ENCODE data around the gene LCE3E.

- no peak for TF ChIP-seq CTCF (IDR thresholded peaks at IDR 0.05; ENCODE audit: low read length)
- no peak for TF ChIP-seq EZH2 (IDR thresholded peaks at IDR 0.05; ENCODE audit: borderline replicate concordance, low read length)
Measured at GRCh38 chr1:152565115-152565514, 1.5 kb downstream of the LCE3E start.
